ENCODE measurements around the gene SVEP1. TPM values are rescaled to one million over a fixed set of nuclear protein-coding genes. Genes with fewer than 3 reads are reported as not detected.

The SVEP1 gene
- total RNA-seq, 1 experiment from 2014 or later = 0.05 TPM

DNA sequence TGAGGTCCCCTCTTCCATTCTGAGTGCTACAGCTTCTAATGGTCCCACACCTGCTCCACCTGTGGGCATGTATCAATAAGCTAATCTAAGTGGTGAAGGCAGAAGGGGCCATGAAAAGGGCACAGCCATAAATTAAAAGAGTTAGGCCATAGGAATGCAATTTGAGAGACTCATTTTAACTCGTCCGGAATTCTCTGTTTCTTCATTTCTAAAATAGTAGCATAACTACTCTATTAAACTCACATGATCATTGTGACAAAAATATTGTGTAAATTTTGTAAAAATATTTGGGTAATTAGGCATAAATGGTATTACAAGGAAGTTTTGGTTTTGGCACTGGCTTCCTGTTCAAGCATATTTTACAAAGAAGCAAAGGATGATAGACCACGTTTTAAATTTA is 138.7 kb downstream of the SVEP1 start:
- Histone ChIP-seq H3K9me3 (ENCODE audit: control insufficient read depth, insufficient read depth, low read depth, low read length) (no peaks in the 10 kb centered on the region), H3K27ac (ENCODE audit: low read length) (no peak overlapping the region), H3K27me3 (ENCODE audit: control insufficient read depth, insufficient read depth, low read length) (no peaks in the 10 kb centered on the region), H3K36me3 (ENCODE audit: control insufficient read depth, insufficient read depth, low read length) (no peaks in the 10 kb centered on the region), H3K4me3 (ENCODE audit: low read depth in 2 of 2, low read length in 2 of 2) (no peak overlapping the region), H3K4me1 (ENCODE audit: control insufficient read depth, insufficient read depth, low read length) (no peaks in the 10 kb centered on the region)
- CTCF ChIA-PET = no interaction called here
- no peak for TF ChIP-seq POLR2AphosphoS5 (IDR thresholded peaks at IDR 0.05; ENCODE audit: low read depth, low read length)
- no peak for TF ChIP-seq SIN3A (IDR thresholded peaks at IDR 0.05; ENCODE audit: borderline replicate concordance, insufficient read depth, low read depth, low read length)
- TF ChIP-seq, protein P1, sequence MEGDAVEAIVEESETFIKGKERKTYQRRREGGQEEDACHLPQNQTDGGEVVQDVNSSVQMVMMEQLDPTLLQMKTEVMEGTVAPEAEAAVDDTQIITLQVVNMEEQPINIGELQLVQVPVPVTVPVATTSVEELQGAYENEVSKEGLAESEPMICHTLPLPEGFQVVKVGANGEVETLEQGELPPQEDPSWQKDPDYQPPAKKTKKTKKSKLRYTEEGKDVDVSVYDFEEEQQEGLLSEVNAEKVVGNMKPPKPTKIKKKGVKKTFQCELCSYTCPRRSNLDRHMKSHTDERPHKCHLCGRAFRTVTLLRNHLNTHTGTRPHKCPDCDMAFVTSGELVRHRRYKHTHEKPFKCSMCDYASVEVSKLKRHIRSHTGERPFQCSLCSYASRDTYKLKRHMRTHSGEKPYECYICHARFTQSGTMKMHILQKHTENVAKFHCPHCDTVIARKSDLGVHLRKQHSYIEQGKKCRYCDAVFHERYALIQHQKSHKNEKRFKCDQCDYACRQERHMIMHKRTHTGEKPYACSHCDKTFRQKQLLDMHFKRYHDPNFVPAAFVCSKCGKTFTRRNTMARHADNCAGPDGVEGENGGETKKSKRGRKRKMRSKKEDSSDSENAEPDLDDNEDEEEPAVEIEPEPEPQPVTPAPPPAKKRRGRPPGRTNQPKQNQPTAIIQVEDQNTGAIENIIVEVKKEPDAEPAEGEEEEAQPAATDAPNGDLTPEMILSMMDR (IDR thresholded peaks at IDR 0.05) = no peak
- TF ChIP-seq, protein P2, sequence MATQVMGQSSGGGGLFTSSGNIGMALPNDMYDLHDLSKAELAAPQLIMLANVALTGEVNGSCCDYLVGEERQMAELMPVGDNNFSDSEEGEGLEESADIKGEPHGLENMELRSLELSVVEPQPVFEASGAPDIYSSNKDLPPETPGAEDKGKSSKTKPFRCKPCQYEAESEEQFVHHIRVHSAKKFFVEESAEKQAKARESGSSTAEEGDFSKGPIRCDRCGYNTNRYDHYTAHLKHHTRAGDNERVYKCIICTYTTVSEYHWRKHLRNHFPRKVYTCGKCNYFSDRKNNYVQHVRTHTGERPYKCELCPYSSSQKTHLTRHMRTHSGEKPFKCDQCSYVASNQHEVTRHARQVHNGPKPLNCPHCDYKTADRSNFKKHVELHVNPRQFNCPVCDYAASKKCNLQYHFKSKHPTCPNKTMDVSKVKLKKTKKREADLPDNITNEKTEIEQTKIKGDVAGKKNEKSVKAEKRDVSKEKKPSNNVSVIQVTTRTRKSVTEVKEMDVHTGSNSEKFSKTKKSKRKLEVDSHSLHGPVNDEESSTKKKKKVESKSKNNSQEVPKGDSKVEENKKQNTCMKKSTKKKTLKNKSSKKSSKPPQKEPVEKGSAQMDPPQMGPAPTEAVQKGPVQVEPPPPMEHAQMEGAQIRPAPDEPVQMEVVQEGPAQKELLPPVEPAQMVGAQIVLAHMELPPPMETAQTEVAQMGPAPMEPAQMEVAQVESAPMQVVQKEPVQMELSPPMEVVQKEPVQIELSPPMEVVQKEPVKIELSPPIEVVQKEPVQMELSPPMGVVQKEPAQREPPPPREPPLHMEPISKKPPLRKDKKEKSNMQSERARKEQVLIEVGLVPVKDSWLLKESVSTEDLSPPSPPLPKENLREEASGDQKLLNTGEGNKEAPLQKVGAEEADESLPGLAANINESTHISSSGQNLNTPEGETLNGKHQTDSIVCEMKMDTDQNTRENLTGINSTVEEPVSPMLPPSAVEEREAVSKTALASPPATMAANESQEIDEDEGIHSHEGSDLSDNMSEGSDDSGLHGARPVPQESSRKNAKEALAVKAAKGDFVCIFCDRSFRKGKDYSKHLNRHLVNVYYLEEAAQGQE (IDR thresholded peaks at IDR 0.05; ENCODE audit: insufficient read depth in 1 of 2, low read depth in 2 of 2, low read length in 1 of 2) = no peak
- no peak for TF ChIP-seq TCF7L2 (IDR thresholded peaks at IDR 0.05; ENCODE audit: low read depth, low read length)
- intact Hi-C loops (cut with micrococcal nuclease; ENCODE audit: unreplicated experiment) = loop anchor here (10.0 kb wide), 1 partner anchor 256 kb away; no protein-coding TSS in a partner anchor
- in situ Hi-C loops (cut with HindIII; ENCODE audit: low pct_unique_long_range_greater_than_20kb, low sequenced_read_pairs) = no loop called here
- POLR2A ChIA-PET = no interaction called here
- ATAC-seq = no peak
- DNase-seq (ENCODE audit: low read depth, low spot score) = no peak
- no TSS peak for BruUV-seq (replicated peaks)

DNA sequence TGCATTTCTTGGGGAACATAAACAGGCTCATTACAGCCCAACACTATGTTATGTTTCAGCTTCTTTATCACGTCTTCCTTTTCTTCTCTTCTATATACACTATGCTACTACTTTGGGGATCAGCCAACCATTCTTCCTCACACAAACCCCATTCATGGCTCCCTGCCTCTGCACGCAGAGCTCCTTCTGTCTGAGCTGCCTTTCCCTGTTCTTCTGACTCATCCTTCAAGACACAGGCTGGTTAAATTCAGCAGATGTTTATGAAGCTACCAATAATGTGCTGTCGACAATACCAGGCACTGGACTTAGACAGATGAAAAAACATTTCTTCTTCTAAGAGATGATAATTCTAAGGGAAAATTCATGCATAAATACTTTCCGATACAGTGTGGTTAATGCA is 139.4 kb downstream of the SVEP1 start:
- no TSS peak for BruUV-seq (replicated peaks)
- Histone ChIP-seq H3K4me1 (ENCODE audit: control insufficient read depth, insufficient read depth, low read length) (no peaks in the 10 kb centered on the region), H3K4me3 (ENCODE audit: low read depth in 2 of 2, low read length in 2 of 2) (no peak overlapping the region), H3K36me3 (ENCODE audit: control insufficient read depth, insufficient read depth, low read length) (no peaks in the 10 kb centered on the region), H3K27ac (ENCODE audit: low read length) (no peak overlapping the region), H3K9me3 (ENCODE audit: control insufficient read depth, insufficient read depth, low read depth, low read length) (no peaks in the 10 kb centered on the region), H3K27me3 (ENCODE audit: control insufficient read depth, insufficient read depth, low read length) (no peaks in the 10 kb centered on the region)
- ATAC-seq (no peak), DNase-seq (ENCODE audit: low read depth, low spot score) (no peak)
- ChIA-PET POLR2A (no interaction called here), CTCF (no interaction called here)
- TF ChIP-seq, protein P1 (IDR thresholded peaks at IDR 0.05) = no peak
- no peak for TF ChIP-seq TCF7L2 (IDR thresholded peaks at IDR 0.05; ENCODE audit: low read depth, low read length)
- TF ChIP-seq SIN3A (IDR thresholded peaks at IDR 0.05; ENCODE audit: borderline replicate concordance, insufficient read depth, low read depth, low read length) = no peak
- TF ChIP-seq, protein P2 (IDR thresholded peaks at IDR 0.05; ENCODE audit: insufficient read depth in 1 of 2, low read depth in 2 of 2, low read length in 1 of 2) = no peak
- TF ChIP-seq POLR2AphosphoS5 (IDR thresholded peaks at IDR 0.05; ENCODE audit: low read depth, low read length) = no peak
- in situ Hi-C loops (cut with HindIII; ENCODE audit: low pct_unique_long_range_greater_than_20kb, low sequenced_read_pairs) = no loop called here
- intact Hi-C loops (cut with micrococcal nuclease; ENCODE audit: unreplicated experiment) = loop anchor here (10.0 kb wide), 1 partner anchor 255 kb away; no protein-coding TSS in a partner anchor
